ENCODE results near the gene SFRP2.

GRCh38 chr4:153759407-153760316 is 29.2 kb downstream of the SFRP2 start, which contains the start of gene RNF175:
- TF ChIP-seq, protein P1, sequence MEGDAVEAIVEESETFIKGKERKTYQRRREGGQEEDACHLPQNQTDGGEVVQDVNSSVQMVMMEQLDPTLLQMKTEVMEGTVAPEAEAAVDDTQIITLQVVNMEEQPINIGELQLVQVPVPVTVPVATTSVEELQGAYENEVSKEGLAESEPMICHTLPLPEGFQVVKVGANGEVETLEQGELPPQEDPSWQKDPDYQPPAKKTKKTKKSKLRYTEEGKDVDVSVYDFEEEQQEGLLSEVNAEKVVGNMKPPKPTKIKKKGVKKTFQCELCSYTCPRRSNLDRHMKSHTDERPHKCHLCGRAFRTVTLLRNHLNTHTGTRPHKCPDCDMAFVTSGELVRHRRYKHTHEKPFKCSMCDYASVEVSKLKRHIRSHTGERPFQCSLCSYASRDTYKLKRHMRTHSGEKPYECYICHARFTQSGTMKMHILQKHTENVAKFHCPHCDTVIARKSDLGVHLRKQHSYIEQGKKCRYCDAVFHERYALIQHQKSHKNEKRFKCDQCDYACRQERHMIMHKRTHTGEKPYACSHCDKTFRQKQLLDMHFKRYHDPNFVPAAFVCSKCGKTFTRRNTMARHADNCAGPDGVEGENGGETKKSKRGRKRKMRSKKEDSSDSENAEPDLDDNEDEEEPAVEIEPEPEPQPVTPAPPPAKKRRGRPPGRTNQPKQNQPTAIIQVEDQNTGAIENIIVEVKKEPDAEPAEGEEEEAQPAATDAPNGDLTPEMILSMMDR (IDR thresholded peaks at IDR 0.05): no peak
- no peak for TF ChIP-seq POLR2A (IDR thresholded peaks at IDR 0.05)
